Transverse colon (tissue), 1 donor: ENCODE measurements around the gene ZFHX3.

Experiments used
- EP300 ChIP-seq: sonication (generic); formaldehyde crosslinking; IDR thresholded peaks from one replicate; pipeline ENCODE4 v1.6.1; 2017; ENCODE audit warnings: antibody characterized with exemption, low read depth
- POLR2A ChIP-seq: fragments of 450-650 bp; IDR thresholded peaks from one replicate; pipeline ENCODE4 v1.6.1; 2016; ENCODE audit warnings: antibody characterized with exemption, mild to moderate bottlenecking, moderate library complexity

- TF ChIP-seq EP300 (no peak), POLR2A (no peak)
These were observed 1.6 kb downstream of the ZFHX3 start for GRCh38 chr16:73046202-73046848.
